Left ventricle myocardium superior (tissue), 1 donor: ENCODE measurements around the gene FSD1L. TPM values are rescaled to one million over a fixed set of nuclear protein-coding genes. Genes with fewer than 3 reads are reported as not detected.

Experiments
- ATAC-seq: fragments of 200-7000 bp; cut with Tn5 transposase; one replicate; pipeline ENCODE4 v1.9.1; 2020; ENCODE audit warnings: mild to moderate bottlenecking, moderate library complexity
- DNase-seq: peaks from one replicate; pipeline ENCODE4 v3.0.0-alpha.2; 2020
- intact Hi-C: fragments of 100-400 bp; cut with micrococcal nuclease; formaldehyde crosslinking; loops from one replicate; pipeline ENCODE4 v1.11.0; 2022
- total RNA-seq: library from RNA; stranded (reverse); fragmentation: NEBNext Ultra II Directional; extraction: Animal tissue kit (Norgen Biotek cat#: 25700); gene quantifications from one replicate; pipeline ENCODE4 v1.2.1, GENCODE V29; 2021
- donor health status: DM: no; HTN: yes; CAD: no; lungs with severe emphysema.

Gene FSD1L
- total RNA-seq, 1 donor from 2014 or later: 4.8 TPM

- intact Hi-C loops: no loop called here
These were observed 16.2 kb upstream of the FSD1L start for GRCh38 chr9:105431424-105432246.

GRCh38 chr9:105432247-105432842, 15.5 kb upstream of the FSD1L start:
- intact Hi-C loops: no loop called here
- DNase-seq: no peak
- no peak for ATAC-seq

More at GRCh38 chr9:105431424-105432246, 16.2 kb upstream of the FSD1L start:
- DNase-seq (no peak), ATAC-seq (peak; percentile 87)

GRCh38 chr9:105435453-105435852, 12.4 kb upstream of the FSD1L start:
- DNase-seq (no peak), ATAC-seq (no peak)
- intact Hi-C loops: no loop called here

- ATAC-seq: no peak
- DNase-seq: no peak
- intact Hi-C loops: no loop called here
These were observed 11.1 kb upstream of the FSD1L start for GRCh38 chr9:105436783-105437182.

GRCh38 chr9:105437704-105438103, 10.1 kb upstream of the FSD1L start:
- intact Hi-C loops: no loop called here
- DNase-seq (no peak), ATAC-seq (no peak)

DNA sequence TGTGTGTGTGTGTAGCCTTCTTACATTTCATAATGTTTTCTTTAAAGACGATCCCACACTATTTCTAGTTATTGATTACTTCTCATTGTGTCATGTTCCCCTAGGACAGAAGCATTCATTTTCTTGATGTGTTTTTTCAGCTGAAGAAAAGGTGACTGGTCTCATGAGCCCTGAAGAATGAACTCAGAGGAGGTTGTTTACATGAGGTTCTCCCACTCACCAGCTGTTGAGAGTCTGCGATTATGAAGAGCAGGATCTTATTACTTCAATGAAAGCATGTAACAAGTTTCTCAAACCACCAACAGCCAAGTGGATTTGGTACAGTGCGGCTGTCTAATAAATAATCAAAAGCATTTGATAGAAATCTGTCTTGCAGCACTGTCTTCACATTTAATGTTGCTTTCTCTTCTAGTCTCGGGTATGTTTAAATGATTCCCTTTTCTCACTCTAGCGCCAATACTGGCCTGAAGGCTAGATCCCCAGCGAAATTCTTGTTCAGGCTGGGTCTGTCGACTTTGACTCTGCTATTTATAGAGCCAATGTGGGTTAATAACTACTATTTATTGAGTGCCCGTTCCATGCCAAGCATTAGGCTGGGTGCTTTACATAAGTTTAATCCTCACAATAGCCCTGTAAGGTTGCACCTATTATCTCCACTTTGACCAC, 9.6 kb upstream of the FSD1L start:
- ATAC-seq (peak; percentile 22), DNase-seq (no peak)
- intact Hi-C loops: no loop called here

GRCh38 chr9:105439428-105439827, 8.4 kb upstream of the FSD1L start:
- intact Hi-C loops: no loop called here
- no peak for DNase-seq
- ATAC-seq: peak; percentile 91

DNA sequence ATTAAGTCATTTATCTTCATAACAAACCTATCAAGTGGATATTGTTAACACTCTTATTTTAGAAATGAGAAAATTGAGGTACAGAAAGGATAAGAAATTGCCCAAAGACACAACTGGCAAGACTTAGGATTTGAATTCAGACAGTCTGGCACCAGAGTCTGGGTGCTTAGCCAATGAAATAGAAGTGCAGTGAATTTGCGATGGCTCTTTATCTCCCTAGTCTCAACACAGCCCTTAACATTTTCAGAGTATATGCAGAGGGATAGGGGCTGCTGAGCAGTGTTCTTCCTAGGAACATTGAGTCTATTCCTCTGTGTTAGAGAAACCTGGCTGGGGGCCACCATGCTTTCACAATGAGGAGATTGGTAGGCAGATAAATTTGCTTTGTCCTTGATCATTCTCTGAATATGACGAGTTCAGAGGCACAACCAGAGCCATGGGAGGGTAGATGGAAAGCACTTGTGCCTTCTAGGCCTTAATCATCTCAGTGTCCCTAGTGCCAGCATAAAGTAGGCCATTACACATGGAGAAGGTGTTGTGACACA, 6.1 kb upstream of the FSD1L start:
- ATAC-seq (no peak), DNase-seq (peak; percentile 32)
- intact Hi-C loops: no loop called here

- ATAC-seq (no peak), DNase-seq (no peak)
- intact Hi-C loops: no loop called here
These were observed 4.7 kb upstream of the FSD1L start for GRCh38 chr9:105443121-105443520.

- intact Hi-C loops: no loop called here
These were observed 3.7 kb upstream of the FSD1L start for GRCh38 chr9:105444130-105444529.

DNA sequence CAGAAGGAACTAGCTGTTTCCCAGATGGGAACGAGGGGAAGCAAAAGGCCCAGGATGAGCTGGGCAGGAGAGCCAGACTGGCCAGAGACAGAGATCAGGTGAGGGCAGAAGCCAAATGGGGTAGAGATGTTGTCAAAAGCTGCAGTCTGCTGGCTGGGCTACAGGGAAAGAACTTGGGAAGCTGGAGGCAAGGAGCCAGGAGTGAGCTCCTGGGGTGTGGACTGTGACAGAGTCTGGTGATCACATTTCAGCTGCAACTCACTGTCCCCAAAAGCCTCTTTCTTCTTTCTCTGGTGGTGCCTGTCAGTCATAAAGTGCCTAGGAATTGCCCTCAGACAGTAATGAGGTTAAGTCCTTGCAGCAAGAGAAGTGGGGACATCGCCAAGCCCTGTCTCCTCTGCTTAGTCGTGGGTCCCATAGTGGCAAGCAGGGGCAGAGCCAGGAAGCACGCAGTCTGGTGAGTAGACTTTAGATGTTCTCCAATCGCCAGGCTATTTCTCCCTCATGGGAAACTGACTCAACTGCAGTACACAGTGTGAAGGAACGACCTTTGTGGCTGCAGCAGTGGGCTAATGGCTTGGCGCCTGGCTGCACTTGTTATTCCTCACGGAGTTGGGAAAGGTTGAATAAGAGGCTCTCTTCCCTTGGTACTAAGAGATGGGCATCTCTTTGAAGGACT, 2.5 kb upstream of the FSD1L start:
- ATAC-seq (peak; percentile 6), DNase-seq (peak; percentile 34)
- intact Hi-C loops: no loop called here

More at GRCh38 chr9:105444130-105444529, 3.7 kb upstream of the FSD1L start:
- DNase-seq (no peak), ATAC-seq (no peak)

GRCh38 chr9:105447386-105447813, 434 bp upstream of the FSD1L start:
- ATAC-seq (no peak), DNase-seq (no peak)
- intact Hi-C loops: no loop called here

DNA sequence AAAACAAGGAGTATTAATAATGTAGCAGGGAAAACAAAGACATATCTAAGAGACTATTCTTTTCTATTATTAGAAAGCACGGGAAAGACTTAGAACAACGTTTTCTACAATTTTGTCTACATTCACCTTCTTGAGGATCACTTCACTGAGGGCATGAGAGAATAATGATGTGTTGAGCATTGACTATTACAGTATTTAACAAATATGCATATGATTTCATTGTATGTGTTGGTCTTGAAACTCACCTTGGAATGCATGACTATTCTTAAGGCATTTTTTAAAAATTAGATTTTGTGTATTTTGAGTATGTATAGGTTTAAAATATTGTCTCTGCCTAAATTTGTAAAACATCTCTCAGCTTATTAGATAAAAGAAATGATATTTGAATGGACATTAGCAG, 1.2 kb downstream of the FSD1L start:
- intact Hi-C loops: no loop called here
- ATAC-seq (no peak), DNase-seq (no peak)

- intact Hi-C loops: no loop called here
- DNase-seq (no peak), ATAC-seq (no peak)
These were observed 4.4 kb downstream of the FSD1L start for GRCh38 chr9:105452185-105452584.

- ATAC-seq: no peak
- intact Hi-C loops: no loop called here
These were observed 8.1 kb downstream of the FSD1L start for GRCh38 chr9:105455836-105456475.

DNA sequence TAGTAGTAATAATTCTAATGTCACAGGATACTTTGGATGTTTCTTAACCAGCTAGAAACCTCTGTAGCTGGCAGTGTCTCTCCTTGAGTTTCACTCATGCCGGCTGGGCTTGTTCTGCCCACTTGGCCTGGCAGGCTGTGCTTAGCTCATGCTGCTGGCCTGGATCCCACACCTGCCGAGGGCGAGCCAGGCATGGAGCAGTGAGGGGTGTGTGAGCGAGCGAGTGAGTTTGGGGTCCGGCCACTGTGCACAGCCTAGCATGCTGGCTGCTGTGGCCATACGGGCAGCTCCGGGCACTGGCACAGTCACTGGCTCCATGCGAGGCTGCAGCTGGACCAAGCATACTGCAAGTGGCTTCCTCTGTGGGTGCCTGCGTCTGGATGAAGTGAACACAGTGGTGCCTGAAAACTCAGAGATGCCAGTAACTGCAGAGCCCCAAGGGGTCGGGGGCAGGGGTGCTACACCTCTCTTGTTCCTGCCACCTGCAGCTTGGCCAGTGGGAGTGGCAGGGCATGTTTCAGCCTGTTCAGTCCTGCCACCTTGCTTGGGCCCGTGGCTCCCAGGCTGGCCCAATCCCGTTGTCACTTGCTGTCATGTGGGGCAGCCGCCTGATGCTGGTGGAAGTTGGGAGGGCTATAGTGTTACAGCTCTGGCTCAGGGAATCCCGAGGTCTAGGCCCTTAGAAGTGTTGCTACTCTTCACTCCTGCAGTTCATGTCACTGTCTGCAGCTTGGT, 9.9 kb downstream of the FSD1L start:
- peak; percentile 91 for ATAC-seq
- peak; percentile 75 for DNase-seq
- intact Hi-C loops: no loop called here

More at GRCh38 chr9:105455836-105456475, 8.1 kb downstream of the FSD1L start:
- no peak for DNase-seq

- DNase-seq (no peak), ATAC-seq (peak; percentile 53)
- intact Hi-C loops: no loop called here
These were observed 10.6 kb downstream of the FSD1L start for GRCh38 chr9:105458404-105458803.

- intact Hi-C loops: no loop called here
These were observed 11.5 kb downstream of the FSD1L start for GRCh38 chr9:105459336-105459735.

More at GRCh38 chr9:105459336-105459735, 11.5 kb downstream of the FSD1L start:
- ATAC-seq (no peak), DNase-seq (no peak)
